ENCODE measurements around the gene GRAMD2A.

DNA sequence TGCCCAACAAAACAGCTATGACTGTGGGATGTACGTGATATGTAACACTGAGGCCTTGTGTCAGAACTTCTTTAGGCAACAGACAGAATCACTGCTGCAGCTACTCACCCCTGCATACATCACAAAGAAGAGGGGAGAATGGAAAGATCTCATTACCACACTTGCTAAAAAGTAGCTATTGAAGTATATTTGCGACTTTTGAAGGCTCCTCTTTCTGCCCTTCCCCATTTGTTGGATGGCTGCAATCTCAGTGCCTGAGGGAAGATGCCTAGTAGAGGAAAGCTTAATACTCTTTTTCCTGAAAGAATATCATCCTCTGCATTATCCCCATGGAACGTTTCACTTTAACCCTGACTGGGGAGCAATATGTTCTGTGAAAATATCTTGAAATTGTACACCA lies 57.5 kb downstream of the GRAMD2A start:
- no peak for TF ChIP-seq POLR2AphosphoS5 (IDR thresholded peaks at IDR 0.05; ENCODE audit: low read depth, low read length)
- TF ChIP-seq, protein P1, sequence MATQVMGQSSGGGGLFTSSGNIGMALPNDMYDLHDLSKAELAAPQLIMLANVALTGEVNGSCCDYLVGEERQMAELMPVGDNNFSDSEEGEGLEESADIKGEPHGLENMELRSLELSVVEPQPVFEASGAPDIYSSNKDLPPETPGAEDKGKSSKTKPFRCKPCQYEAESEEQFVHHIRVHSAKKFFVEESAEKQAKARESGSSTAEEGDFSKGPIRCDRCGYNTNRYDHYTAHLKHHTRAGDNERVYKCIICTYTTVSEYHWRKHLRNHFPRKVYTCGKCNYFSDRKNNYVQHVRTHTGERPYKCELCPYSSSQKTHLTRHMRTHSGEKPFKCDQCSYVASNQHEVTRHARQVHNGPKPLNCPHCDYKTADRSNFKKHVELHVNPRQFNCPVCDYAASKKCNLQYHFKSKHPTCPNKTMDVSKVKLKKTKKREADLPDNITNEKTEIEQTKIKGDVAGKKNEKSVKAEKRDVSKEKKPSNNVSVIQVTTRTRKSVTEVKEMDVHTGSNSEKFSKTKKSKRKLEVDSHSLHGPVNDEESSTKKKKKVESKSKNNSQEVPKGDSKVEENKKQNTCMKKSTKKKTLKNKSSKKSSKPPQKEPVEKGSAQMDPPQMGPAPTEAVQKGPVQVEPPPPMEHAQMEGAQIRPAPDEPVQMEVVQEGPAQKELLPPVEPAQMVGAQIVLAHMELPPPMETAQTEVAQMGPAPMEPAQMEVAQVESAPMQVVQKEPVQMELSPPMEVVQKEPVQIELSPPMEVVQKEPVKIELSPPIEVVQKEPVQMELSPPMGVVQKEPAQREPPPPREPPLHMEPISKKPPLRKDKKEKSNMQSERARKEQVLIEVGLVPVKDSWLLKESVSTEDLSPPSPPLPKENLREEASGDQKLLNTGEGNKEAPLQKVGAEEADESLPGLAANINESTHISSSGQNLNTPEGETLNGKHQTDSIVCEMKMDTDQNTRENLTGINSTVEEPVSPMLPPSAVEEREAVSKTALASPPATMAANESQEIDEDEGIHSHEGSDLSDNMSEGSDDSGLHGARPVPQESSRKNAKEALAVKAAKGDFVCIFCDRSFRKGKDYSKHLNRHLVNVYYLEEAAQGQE (IDR thresholded peaks at IDR 0.05; ENCODE audit: insufficient read depth in 1 of 2, low read depth in 2 of 2, low read length in 2 of 2) = no peak
- no peak for TF ChIP-seq FOXP2 (optimal IDR thresholded peaks at IDR 0.05; ENCODE audit: borderline replicate concordance, extremely low read depth, extremely low read length, insufficient read depth)
